K562 (cell line): ENCODE measurements around the gene SUFU. TPM values are rescaled to one million over a fixed set of nuclear protein-coding genes. Genes with fewer than 3 reads are reported as not detected.
A peak's percentile ranks its signal among the peaks of the same experiment; 100 is the strongest.

Experiments used
- ATAC-seq: fragments of 200-7000 bp; cut with Tn5 transposase; 3 replicates; pipeline ENCODE4 v1.9.1; 2020; ENCODE audit warnings: moderate library complexity
- BruUV-seq: library from RNA; stranded (reverse); fragments of 400-500 nt; replicated peaks from 2 replicates; lab custom pipeline; 2021; lab: Mats Ljungman, UMichigan
- CTCF ChIA-PET: fragments of 300-600 bp; formaldehyde crosslinking; extraction: SDS; loops from one replicate; lab custom pipeline; 2021; ENCODE audit warnings: low intra/inter-chr PET ratio; lab: Yijun Ruan, JAX
- POLR2A ChIA-PET: fragments of 300-600, 350-650 bp; sonication (Branson Sonifier 250); formaldehyde crosslinking; extraction: SDS; loops from one replicate; lab custom pipeline; 2021; ENCODE audit warnings: antibody characterized with exemption, inconsistent platforms; lab: Yijun Ruan, JAX
- DNase-seq, 4 experiments: peaks; one replicate each; pipeline versions ENCODE4 v3.0.0 to v3.0.0-alpha.2; 2011 to 2018; ENCODE audit warnings: low spot score in 3 of 4, mixed read lengths in 3 of 4; ENCODE audit errors: extremely low read depth in 1 of 4
- FAIRE-seq: peaks from 2 replicates; lab custom pipeline; 2011; peaks lifted over from hg19 to GRCh38; lab: Jason Lieb, UNC
- H2AFZ ChIP-seq: 2 replicates; pipeline ENCODE4 v1.6.0; 2011; ENCODE audit warnings: low read depth, low read length, control low read depth, inconsistent platforms
- H3K27ac ChIP-seq: fragments of 200-600 bp; 3 replicates; pipeline ENCODE4 v1.8.0; 2011; ENCODE audit warnings: low read depth, mild to moderate bottlenecking, control low read depth, inconsistent platforms, low read length, moderate library complexity, mixed read lengths; ENCODE audit errors: extremely low read depth
- H3K27me3 ChIP-seq, 2 experiments: fragments of 300-600 bp in 1 of 2; 2 replicates in 1 of 2; 3 replicates in 1 of 2; pipeline versions ENCODE4 v1.6.0 to v1.8.0; 2011; ENCODE audit warnings: inconsistent platforms in 2 of 2, low read length in 2 of 2, mild to moderate bottlenecking in 1 of 2, mixed read lengths in 1 of 2, moderate library complexity in 1 of 2; ENCODE audit not compliant: control insufficient read depth in 2 of 2, insufficient read depth in 2 of 2
- H3K36me3 ChIP-seq: fragments of 300-600 bp; 3 replicates; pipeline ENCODE4 v1.8.0; 2011; ENCODE audit warnings: mild to moderate bottlenecking, low read length, inconsistent platforms; ENCODE audit not compliant: control insufficient read depth, insufficient read depth
- H3K4me1 ChIP-seq, 2 experiments: fragments of 200-600 bp in 1 of 2; replicated peaks in 1 of 2; 2 replicates in 1 of 2; 3 replicates in 1 of 2; pipeline versions ENCODE4 v1.5.1 to v1.8.0; 2011; ENCODE audit warnings: inconsistent platforms in 2 of 2, low read length in 2 of 2, mild to moderate bottlenecking in 1 of 2, mixed read lengths in 1 of 2, moderate library complexity in 1 of 2; ENCODE audit not compliant: control insufficient read depth in 2 of 2, insufficient read depth in 2 of 2
- H3K4me2 ChIP-seq: 2 replicates; pipeline ENCODE4 v1.6.1; 2011; ENCODE audit warnings: low read length, control low read depth, inconsistent platforms, mixed read lengths; ENCODE audit not compliant: insufficient read depth
- H3K4me3 ChIP-seq: fragments of 200-600 bp; sonication (generic), shearing (Covaris generic); 2 replicates; pipeline ENCODE4 v1.5.1; 2016; ENCODE audit warnings: control low read depth, inconsistent platforms
- H3K79me2 ChIP-seq: fragments of 200-600 bp; 3 replicates; pipeline ENCODE4 v1.8.0; 2011; ENCODE audit warnings: low read length, inconsistent platforms; ENCODE audit not compliant: control insufficient read depth, insufficient read depth
- H3K9ac ChIP-seq, 2 experiments: 2 replicates each; pipeline versions ENCODE4 v1.6.0 to v1.6.1; 2011; ENCODE audit warnings: low read depth in 2 of 2, low read length in 2 of 2, control low read depth in 1 of 2, inconsistent platforms in 1 of 2, mild to moderate bottlenecking in 1 of 2, mixed read lengths in 1 of 2; ENCODE audit not compliant: insufficient read depth in 1 of 2
- H3K9me1 ChIP-seq: one replicate; pipeline ENCODE4 v1.6.0; 2011; ENCODE audit warnings: inconsistent platforms, mild to moderate bottlenecking, low read length, moderate library complexity; ENCODE audit not compliant: control insufficient read depth, insufficient read depth
- H3K9me3 ChIP-seq: replicated peaks from 2 replicates; pipeline ENCODE4 v1.5.1; 2011; ENCODE audit warnings: low read depth, low read length, inconsistent platforms; ENCODE audit not compliant: control insufficient read depth, insufficient read depth
- H4K20me1 ChIP-seq: replicated peaks from 2 replicates; pipeline ENCODE4 v1.6.1; 2011; ENCODE audit warnings: low read length, inconsistent platforms, mixed read lengths; ENCODE audit not compliant: control insufficient read depth, insufficient read depth
- DLX4 ChIP-seq: fragments of 250-450 bp; sonication (Bioruptor Pico); IDR thresholded peaks from 2 replicates; pipeline ENCODE4 v1.6.1; 2021; ENCODE audit warnings: mild to moderate bottlenecking
- FOS ChIP-seq: IDR thresholded peaks from 3 replicates; pipeline ENCODE4 v1.6.1; 2011; ENCODE audit not compliant: insufficient read length; ENCODE audit errors: extremely low read depth
- LCOR ChIP-seq: sonication (generic); formaldehyde crosslinking; IDR thresholded peaks from 2 replicates; pipeline ENCODE4 v1.8.0; 2022; ENCODE audit warnings: mild to moderate bottlenecking, missing genetic modification reagents
- PHF8 ChIP-seq: fragments of 200-600 bp; sonication (generic); IDR thresholded peaks from 2 replicates; pipeline ENCODE4 v1.6.1; 2012; ENCODE audit warnings: mixed run types, mild to moderate bottlenecking, inconsistent platforms, low read length, moderate library complexity, borderline replicate concordance
- RFX1 ChIP-seq: fragments of 450-650 bp; IDR thresholded peaks from 2 replicates; pipeline ENCODE4 v1.6.1; 2016; ENCODE audit warnings: mild to moderate bottlenecking, moderate library complexity
- RNF219 ChIP-seq: fragments of 250-450 bp; sonication (Bioruptor Pico); IDR thresholded peaks from 2 replicates; pipeline ENCODE4 v1.5.0; 2022; ENCODE audit warnings: mild to moderate bottlenecking
- ZBTB8A ChIP-seq: fragments of 450-650 bp; IDR thresholded peaks from 2 replicates; pipeline ENCODE4 v1.6.1; 2018; ENCODE audit warnings: mild to moderate bottlenecking, moderate library complexity; ENCODE audit not compliant: partially characterized antibody
- ZC3H8 ChIP-seq: fragments of 450-650 bp; IDR thresholded peaks from 2 replicates; pipeline ENCODE4 v1.6.1; 2017
- ZNF146 ChIP-seq: IDR thresholded peaks from one replicate; pipeline ENCODE4 v1.6.1; 2018; ENCODE audit warnings: missing compliant biosample characterization; ENCODE audit not compliant: unreplicated experiment
- ZNF609 ChIP-seq: sonication (generic); formaldehyde crosslinking; IDR thresholded peaks from 2 replicates; pipeline ENCODE4 v1.8.1; 2023; ENCODE audit warnings: missing genetic modification reagents, mild to moderate bottlenecking, borderline replicate concordance
- WGBS: fragments of 100-300 bp; shearing (Covaris generic); methylation state at CpG from one replicate; pipeline ENCODE4 v1.1.6; 2016; ENCODE audit warnings: low coverage, mixed read lengths; ENCODE audit not compliant: insufficient coverage; ENCODE audit errors: missing lambda C conversion rate; 5-methylcytosine and 5-hydroxymethylcytosine counted together
- in situ Hi-C: fragments of 300-500 bp; cut with MboI; formaldehyde crosslinking; loops from 4 replicates; pipeline ENCODE4 v1.15.0; 2018; ENCODE audit warnings: inconsistent platforms, mixed read lengths
- intact Hi-C: fragments of 100-400 bp; cut with micrococcal nuclease; formaldehyde crosslinking; loops from 2 replicates; pipeline ENCODE4 v1.14.2; 2022
- polyA plus RNA-seq, 8 experiments: library from polyadenylated mRNA; depleted of rRNA in 4 of 8; stranded (reverse) in 5 of 8; unstranded in 3 of 8; fragments of >200 nt; fragmentation: Nextera tagmentation in 2 of 8; fragmentation: Illumina TruSeq in 1 of 8; extraction: Ambion mirVana in 2 of 8; extraction: Trizol in 1 of 8; gene quantifications; 2 replicates each; pipeline versions ENCODE4 v1.2.1 to v1.2.3, GENCODE V29; 2011 to 2014; ENCODE audit warnings: inconsistent platforms in 1 of 8, missing spikeins in 1 of 8
- total RNA-seq, 7 experiments: library from RNA; depleted of rRNA in 6 of 7; stranded (reverse); fragments of >200 nt in 6 of 7; fragmentation: Illumina TruSeq in 2 of 7; extraction: Trizol in 2 of 7; gene quantifications; 2 replicates each; pipeline versions ENCODE4 v1.2.1 to v1.2.3, GENCODE V29; 2011 to 2021; ENCODE audit warnings: low replicate concordance in 1 of 7
- TF ChIP-seq, protein P1 (sequence below): fragments of 450-650 bp; formaldehyde crosslinking; IDR thresholded peaks from 2 replicates; pipeline ENCODE4 v1.4.0; 2020; ENCODE audit warnings: mild to moderate bottlenecking

The SUFU gene
- total and polyA plus RNA-seq, 9 of the 15 experiments (the other 6 are each of a cell fraction or from before 2014, with no cell fraction given): 0.59 to 6.3 (median 0.82) TPM

DNA sequence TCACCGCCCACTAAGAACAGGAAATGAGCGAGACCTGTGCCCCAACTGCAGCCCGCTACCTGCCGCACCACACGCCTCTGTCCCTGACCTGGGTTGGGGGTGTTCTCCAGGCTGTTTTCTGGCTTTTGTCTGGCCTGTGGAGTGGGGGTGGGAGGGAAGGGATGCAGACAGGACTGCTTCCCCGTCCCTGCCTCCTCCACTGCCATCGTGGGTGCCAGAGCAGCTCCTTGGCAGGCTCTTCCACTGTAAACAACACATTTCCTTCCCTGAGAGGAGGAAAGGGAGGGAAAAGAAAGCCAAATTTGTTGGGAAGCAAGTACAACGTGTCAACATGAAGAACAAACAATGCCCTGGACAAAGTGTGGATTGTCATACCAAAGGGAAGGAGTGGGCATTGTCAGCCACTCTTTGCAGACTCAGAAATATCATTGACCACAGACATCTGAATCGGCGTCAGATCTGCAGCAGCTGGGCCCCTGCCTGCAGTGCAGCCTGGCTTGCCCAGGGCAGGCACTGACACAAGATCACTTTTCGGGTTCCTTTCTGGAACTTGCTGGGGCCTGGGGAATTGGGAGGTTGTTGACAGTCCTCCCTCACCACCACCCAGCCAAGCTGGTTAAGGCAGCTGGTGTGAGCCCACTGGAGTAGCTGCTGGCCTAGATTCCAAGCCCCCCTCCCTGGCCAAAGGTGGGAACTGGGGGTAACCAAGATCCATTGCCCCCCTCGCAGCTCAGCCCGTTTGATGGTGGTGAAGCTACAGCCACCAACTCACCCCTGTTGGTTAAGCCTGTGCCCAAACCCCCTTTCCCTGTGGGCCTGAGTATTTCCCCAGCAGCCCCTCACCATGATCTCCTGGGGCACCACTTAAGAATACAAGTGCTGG is 117.9 kb downstream of the SUFU start:
- in situ Hi-C loops: loop anchor here (25.0 kb wide), 1 partner anchor 784 kb away; the partner anchor contains the start of gene KCNIP2
- no peaks in the 10 kb centered on the region for H4K20me1 ChIP-seq
- H3K4me3 ChIP-seq: no peak overlapping the region
- intact Hi-C loops: no loop called here
- ATAC-seq: no peak
- no peak overlapping the region for H2AFZ ChIP-seq
- no peak for FAIRE-seq
- no peak for DNase-seq
- peaks cover 4% of the 10 kb centered on the region; the same call in 1 of the 3 replicates for H3K36me3 ChIP-seq
- no peaks in the 10 kb centered on the region for H3K79me2 ChIP-seq
- peak overlapping the region in 1 of 2 experiments; percentile 61; a peak in 1 of 4 replicates for H3K9ac ChIP-seq
- no TSS peak for BruUV-seq
- CTCF ChIA-PET: no interaction called here
- H3K27me3 ChIP-seq: no peaks in the 10 kb centered on the region
- H3K4me1 ChIP-seq: peaks cover 2 to 25% of the 10 kb centered on the region in 2 experiments; a peak in 3 of 5 replicates
- H3K9me3 ChIP-seq: no peaks in the 10 kb centered on the region
- H3K27ac ChIP-seq: no peak overlapping the region
- H3K4me2 ChIP-seq: no peak overlapping the region
- POLR2A ChIA-PET: interaction anchor here (0.7 to 1.5 kb wide), 3 partner anchors 14 to 23 kb away, joined by 3 to 4 read pairs (median 3); partner anchors contain the start of gene TRIM8
- no peaks in the 10 kb centered on the region for H3K9me1 ChIP-seq
- WGBS: 80% methylated on average over 8 of the region's 13 CpGs
- TF ChIP-seq, protein P1, sequence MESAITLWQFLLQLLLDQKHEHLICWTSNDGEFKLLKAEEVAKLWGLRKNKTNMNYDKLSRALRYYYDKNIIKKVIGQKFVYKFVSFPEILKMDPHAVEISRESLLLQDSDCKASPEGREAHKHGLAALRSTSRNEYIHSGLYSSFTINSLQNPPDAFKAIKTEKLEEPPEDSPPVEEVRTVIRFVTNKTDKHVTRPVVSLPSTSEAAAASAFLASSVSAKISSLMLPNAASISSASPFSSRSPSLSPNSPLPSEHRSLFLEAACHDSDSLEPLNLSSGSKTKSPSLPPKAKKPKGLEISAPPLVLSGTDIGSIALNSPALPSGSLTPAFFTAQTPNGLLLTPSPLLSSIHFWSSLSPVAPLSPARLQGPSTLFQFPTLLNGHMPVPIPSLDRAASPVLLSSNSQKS (CRISPR knock-in tag): no peak
- TF ChIP-seq ZNF146 (CRISPR knock-in tag) (no peak), ZC3H8 (no peak), ZBTB8A (no peak), FOS (no peak), LCOR (CRISPR knock-in tag) (no peak), DLX4 (CRISPR knock-in tag) (no peak), ZNF609 (CRISPR knock-in tag) (no peak), RNF219 (CRISPR knock-in tag) (no peak), RFX1 (no peak), PHF8 (no peak)
